NCI-H2227 (cell line): ENCODE measurements around the gene MFSD12.
A peak's percentile ranks its signal among the peaks of the same experiment; 100 is the strongest.
"Not testable (repeated sequence)": the region's sequence is repeated elsewhere in the genome, so short reads cannot be mapped to it uniquely, and the experiment has no call there.

Experiments used
- DNase-seq: peaks from one replicate; lab custom pipeline; 2025; ENCODE audit not compliant: unreplicated experiment; lab: John Stamatoyannopoulos, UW

MFSD12 gene

GRCh38 chr19:3508771-3509535 lies 48.4 kb downstream of the MFSD12 start:
- no peak for DNase-seq

GRCh38 chr19:3508121-3508661 lies 49.2 kb downstream of the MFSD12 start:
- not testable (repeated sequence) for DNase-seq

GRCh38 chr19:3507371-3508120 lies 49.8 kb downstream of the MFSD12 start:
- DNase-seq: peak; percentile 25

DNA sequence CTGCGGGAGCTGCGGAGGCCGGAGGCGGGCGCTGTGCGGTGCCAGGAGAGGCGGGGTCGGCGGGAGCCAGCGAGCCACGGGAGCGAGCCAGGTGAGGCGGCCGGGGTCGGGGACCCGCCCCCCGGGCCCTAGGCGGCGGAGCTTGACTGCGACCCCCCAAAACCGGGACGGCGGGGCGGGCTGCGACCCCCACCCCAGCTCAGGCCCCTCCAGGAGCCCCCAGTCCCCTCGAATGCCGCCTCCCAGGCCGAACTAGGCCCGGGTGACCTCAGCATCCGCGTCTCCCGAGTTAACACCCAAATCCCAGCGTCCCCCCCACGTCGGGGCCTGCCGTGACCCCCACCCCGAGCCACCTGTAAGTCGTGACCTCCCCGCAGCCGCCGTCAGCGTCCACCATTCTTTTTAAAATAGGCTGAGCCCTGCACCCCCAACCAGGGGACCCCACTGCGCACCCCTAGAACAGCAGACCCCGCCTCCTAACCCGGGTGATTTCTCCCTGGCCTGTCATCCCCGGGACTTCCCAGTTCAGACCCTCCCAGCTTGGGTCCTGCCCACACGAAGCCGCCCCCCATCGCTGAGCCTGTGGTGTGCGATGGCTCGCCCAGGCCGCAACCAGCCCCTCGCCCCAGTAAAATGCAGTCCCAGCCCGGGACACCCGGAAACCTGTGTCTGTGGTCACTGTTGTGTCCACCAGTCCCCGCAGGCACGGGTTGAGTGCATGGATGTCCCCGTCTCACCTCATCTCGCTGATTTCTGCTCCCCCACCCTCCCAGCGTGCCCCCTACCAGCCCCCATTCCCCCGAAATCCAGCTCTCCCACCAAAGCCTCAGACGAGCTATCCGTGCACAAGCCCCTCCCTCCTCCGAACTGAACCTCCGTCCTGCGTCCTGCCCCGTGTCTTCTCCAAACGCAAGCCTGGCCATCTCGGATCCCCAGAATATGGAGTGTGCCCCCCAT lies 50.7 kb downstream of the MFSD12 start:
- peak; percentile 25 for DNase-seq

DNA sequence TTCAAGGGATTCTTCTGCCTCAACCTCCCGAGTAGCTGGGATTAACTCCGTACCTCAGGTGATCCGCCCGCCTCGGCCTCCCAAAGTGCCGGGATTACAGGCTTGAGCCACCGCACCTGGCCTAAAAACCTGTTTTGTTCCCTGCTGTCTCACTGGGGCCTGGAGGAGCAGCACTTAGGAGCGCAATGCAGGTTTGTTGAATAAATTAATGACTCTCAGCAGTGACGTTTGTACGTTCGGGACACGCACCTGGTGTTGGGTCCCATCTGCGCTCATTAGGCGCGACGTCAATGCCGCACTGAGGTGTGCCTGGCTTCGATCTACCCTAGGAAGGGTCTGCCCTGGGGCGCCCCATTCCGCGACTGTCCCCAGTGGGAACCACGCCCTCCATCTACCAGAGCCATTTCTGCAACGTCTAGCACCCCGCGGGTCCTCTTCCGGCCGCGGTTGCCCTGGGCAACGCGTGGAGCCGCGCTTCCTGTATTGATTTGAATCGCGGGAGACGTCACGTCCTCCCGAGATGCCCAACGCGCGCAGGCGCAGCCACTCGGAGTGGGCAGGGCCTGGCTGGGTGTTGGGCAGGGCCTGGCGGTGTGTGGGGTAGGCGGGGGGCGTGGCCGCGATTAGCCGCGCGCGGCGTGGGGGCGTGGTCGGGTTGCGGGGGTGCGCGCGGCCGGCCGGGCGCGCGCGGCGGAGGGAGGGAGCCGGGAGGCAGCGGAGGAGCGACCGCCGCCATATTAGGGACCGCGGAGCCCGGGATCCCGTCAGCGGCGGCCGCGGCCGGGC lies 51.6 kb downstream of the MFSD12 start, which contains the start of gene FZR1:
Gene FZR1, plus strand, starts transcription at position 714 of the 786 bp plus-strand sequence. CDS start 16,679 bp downstream, outside the sequence.
- peak; percentile 98 for DNase-seq

- DNase-seq: no peak
These were observed 52.7 kb downstream of the MFSD12 start for GRCh38 chr19:3504735-3505134.

DNA sequence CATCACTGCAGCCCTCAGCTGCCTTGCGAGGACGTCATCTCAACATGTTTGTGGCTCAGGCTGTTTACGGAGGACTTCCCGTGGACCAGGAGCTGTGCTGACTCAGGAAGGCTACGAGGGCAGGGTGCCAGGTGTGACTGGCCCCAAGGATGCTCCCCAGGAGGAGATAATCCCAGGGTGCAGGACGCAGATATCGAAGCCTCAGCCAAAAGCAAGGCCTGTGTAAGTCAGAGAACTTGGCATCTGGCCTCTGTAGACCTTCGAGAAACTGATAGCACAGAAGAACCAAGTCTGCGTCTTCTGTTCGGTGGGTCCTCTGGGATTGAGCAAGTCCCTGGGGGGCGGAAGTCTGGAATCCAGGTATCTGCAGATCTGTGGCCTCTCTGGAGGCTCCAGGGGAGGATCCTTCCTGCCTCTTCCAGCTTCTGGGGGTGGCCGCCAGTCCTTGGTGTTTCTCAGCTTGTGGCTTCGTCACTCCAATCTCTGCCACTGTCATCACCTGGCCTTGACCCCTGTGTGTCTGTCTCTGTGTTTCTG lies 54.3 kb downstream of the MFSD12 start:
- no peak for DNase-seq

DNA sequence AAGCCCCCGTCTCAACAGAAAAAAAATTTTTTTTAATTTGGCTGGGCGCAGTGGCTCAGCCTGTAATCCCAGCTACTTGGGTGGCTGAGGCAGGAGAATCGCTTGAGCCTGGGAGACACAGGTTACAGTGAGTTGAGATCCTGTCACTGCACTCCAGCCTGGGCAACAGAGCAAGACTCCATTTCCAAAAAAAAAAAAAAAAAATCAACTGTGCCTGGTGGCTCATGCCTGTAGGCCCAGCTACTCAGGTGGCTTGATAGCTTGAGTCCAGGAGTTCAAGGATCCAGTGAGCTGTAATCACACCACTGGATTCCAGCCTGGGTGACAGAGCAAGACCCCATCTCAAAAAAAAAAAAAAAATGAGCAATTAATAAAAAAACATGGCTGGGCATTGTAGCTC lies 55.6 kb downstream of the MFSD12 start:
- no peak for DNase-seq

GRCh38 chr19:3500429-3501101 lies 56.8 kb downstream of the MFSD12 start, which contains the start of gene DOHH:
TSS of gene DOHH (minus strand) at chr19:3500674. CDS start at chr19:3496814, 3,860 bp downstream.
- DNase-seq: peak; percentile 95

GRCh38 chr19:3499738-3500428 lies 57.5 kb downstream of the MFSD12 start:
- no peak for DNase-seq

GRCh38 chr19:3497757-3498520 lies 59.4 kb downstream of the MFSD12 start:
- no peak for DNase-seq

GRCh38 chr19:3496392-3497273 lies 60.8 kb downstream of the MFSD12 start:
- DNase-seq: no peak

DNA sequence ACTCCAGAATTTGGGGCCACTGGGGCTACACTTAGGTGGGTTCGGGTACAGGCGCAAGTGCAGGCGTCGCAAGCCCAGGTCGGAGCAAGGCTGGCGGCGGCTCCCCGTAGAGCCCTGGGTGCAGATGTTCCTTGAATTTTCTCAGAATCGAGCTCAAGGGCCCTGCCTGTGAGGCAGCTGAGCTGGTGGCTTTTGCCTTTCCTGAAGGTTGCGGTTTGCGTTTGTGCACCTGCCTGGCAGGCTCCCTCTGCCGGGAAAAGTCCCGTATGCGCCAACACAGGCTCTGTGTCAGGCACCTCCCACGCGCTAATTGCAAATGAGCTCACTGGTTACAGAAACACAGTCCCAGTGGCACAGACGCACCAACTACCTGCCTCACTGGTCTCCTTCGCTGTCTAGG lies 62.8 kb downstream of the MFSD12 start:
- DNase-seq: no peak
